Breast epithelium (tissue), 3 donors: Measurements from ENCODE around the gene SDHC.

Experiments used
- CTCF ChIP-seq, 3 donors: fragments of 450-650 bp; IDR thresholded peaks; one replicate each; pipeline ENCODE4 v1.5.1; 2016 to 2017; ENCODE audit warnings: antibody characterized with exemption in 3 of 3, mild to moderate bottlenecking in 3 of 3, moderate library complexity in 3 of 3
- POLR2A ChIP-seq: fragments of 450-650 bp; IDR thresholded peaks from one replicate; pipeline ENCODE4 v1.6.1; 2016; ENCODE audit warnings: antibody characterized with exemption, mild to moderate bottlenecking, moderate library complexity
- POLR2AphosphoS5 ChIP-seq, 3 donors: sonication (generic); formaldehyde crosslinking; IDR thresholded peaks; one replicate each; pipeline ENCODE4 v1.6.1; 2017; ENCODE audit warnings: antibody characterized with exemption in 3 of 3

- TF ChIP-seq POLR2A, result no peak
- TF ChIP-seq CTCF (IDR thresholded peaks at IDR 0.05), result no peak
- no peak for TF ChIP-seq POLR2AphosphoS5 (IDR thresholded peaks at IDR 0.05)
Measured at GRCh38 chr1:161307230-161307768, 6.9 kb upstream of the SDHC start.
